Hematopoietic multipotent progenitor cell (in vitro differentiated cells): ENCODE results near the gene ZNF583. TPM values are rescaled to one million over a fixed set of nuclear protein-coding genes. Genes with fewer than 3 reads are reported as not detected.

Experiments
- DNase-seq, 3 donors: peaks; one replicate each; pipeline ENCODE4 v3.0.0-alpha.2; 2011 to 2015; ENCODE audit warnings: low read depth in 2 of 3, low spot score in 2 of 3
- total RNA-seq: library from RNA; depleted of rRNA; stranded (reverse); fragments of >200 nt; gene quantifications from one replicate; pipeline ENCODE4 v1.2.3, GENCODE V29; 2012

Gene ZNF583
- 3.5 TPM for total RNA-seq

DNA sequence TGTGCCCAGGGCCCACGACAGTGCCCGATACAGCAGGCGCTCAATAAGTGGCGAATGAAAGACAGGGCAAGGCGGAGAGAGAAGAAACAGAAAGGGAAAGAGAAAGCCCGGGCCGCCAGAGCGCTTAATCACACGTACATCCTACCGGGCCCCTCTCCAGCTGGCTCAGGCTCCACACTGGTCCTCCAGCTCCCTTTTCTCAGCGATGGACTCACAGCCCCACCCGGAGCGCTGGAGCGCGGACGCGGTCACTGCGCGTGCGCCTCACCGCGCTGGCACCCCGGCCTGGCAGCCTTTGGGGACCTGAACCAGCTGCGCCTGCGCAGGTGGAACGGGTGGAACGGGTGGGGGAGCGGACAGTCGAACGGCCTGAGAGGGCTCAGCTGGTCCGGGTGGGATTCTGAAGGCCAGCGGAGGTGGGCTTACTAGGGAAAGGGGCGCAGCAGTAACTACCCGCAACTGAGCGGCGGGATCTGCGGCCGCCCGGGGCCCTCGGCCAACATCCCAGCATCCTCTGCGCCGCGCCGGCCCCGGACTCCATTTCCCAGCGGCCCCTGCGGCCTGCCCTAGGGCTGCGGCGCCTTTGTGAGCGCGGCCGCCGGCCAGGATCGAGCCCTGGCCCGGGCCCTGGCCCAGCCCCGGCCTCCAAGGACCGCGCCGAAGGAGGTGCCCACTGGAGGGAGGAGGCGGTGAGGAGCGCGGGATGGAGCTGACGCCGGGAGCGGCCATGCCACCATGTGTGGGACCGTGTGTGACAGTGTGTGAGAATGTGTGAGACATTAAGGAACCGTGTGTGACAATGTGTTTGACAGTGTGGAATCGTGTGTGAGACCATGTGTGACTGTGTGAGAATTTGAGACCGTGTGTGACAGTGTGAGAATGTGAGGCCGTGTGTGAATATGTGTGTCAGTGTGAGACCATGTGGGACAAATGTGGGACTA is at the start of gene ZNF583:
TSS of gene ZNF583 (plus strand) at position 569 of the 941 bp plus-strand sequence. CDS start 2,783 bp downstream, outside the sequence.
- peak; percentile 90 to 96 (median 94) for DNase-seq

DNA sequence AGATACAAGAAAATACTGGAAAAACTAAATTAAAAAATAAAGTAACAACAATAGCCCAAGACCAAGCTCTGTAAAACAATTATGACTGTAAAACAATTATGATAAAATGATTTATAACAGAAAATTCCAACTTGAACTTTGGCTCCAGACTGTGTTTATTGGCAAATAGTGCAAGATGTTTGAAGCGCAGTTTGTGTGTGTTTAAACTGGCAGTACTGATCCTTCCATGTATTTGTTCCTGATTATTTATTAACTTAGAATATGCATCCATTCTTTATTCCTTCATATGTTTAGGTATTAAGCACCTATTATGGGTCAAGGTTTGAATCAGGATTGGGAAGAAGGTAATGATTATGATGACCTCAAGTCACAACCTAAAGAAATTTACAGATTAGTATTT is 48.6 kb upstream of the ZNF583 start:
- DNase-seq = no peak

DNA sequence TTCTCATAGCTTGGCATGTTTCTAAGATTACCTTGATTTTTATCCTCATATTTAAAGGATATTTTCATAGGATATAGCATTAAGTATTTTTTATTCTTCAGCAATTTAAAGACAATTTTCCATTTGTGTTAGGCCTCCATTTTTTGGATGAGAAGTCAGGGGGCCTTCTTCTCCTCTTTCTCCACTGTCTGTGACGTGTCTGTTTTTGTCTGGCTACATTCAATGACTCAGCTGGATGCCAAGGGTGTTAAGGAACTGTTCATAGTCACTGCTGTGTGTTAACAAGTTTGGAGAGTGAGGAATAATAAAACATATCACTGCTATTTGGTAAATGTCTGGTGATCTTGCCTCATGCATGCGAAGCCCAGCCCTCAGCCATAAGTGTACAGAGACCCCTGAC is 47.2 kb upstream of the ZNF583 start:
- DNase-seq = no peak

DNA sequence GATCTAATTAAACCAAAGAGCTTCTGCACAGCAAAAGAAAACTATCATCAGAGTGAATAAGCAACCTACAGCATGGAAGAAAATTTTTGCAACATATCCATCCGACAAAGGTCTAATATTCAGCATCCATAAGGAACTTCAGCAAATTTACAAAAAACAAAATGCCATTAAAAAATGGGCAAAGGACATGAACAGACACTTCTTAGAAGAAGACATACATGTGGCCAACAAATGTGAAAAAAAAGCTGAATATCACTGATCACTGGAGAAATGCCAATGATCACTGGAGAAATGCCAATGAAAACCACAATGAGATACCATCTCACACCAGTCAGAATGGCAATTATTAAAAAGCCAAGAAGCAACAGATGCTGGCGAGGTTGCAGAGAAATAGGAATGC is 43.3 kb upstream of the ZNF583 start:
- no peak for DNase-seq

DNA sequence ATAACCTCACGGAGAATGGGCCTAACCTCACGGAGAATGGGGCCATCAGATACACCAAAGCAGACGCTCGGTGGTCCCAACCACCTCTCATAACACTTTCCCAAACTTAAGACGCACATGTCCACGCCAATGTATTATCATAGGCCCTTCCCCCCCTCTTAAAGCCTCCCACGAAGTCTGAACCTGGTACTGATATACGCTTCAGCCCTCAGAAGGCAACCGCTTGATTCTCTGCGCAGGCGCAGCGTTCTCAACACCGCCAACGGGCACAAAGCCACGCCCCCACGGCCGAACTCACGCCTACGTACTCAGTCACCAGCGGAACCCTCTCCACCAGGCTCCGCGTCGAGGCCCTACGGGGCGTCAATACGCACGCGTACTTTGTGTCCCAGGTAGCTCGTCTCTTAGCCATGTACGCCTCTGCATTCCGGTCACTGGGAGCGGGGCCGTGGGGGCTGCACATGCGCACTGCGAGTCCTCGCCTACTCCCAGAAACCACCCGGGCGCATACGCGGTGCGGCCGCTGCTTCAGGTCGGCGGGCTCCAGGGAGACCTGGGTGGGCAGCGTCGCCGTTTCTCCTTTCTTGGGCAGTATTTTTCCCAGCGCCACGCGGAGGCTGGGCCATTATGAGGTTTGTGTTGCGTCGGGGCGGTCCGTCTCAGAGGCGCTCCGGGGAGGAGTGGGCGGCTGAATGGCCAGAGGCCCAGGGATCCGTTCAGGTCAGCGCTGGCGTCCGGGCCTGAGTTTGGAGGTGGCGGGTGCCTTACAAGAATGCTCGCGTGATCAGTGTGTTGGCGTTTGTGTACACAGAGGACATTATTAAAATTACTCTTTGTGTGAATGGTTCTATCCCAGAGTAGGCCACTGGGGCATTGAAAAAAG is 36.1 kb upstream of the ZNF583 start:
- peak; percentile 25 to 96 (median 90) for DNase-seq

DNA sequence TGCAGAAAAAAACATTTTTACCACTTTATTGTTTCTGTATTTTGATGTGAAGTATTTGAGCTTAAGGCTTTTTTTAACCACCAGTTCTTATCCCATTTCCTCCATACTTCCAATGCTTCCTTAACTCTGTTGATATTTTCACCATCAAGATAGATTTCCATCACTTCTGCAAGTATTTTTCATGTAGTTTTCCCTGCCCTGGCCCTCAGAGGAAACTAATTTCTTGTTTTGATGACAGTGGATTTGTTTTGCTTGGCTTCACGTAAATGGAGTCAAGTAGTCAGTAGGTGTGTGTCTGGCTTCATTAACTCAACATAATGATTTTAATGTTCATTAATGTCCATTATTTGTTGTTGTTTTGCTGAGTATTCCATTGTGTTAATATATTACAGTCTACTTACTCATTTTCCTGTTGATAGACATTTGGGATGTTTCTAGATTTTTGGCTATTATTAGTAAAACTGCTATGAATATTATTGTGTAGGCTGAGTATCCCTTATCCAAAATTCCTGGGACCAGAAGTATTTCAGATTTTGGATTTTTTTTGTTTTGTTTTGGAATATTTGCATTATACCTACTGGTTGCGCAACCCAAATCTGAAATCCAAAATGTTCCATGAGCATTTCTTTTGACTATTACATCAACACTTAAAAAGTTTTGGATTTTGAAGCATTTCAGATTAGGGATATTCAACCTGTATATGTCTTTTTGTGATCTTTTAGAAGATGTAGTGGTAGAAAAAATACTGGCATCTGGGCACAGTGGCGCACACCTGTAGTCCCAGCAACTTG is 34.1 kb upstream of the ZNF583 start:
- DNase-seq = no peak

DNA sequence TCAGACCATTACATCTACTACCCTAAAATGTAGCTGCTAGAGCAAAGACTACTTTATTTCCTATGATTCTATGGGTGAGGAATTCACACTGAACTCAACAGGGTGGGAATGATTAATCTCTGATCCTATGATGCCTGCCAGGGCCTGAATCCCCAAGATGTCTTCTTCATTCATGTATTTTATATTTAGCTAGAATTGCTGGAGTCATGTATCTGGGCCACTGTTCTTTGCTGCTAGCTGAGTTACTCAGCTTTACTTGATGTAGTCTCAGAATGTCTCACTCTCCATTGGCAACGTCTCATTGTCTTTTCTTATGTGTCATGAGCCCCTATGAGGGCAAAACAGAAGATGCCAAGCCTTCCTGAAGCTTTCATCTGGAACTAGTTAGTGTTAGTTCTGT is 31.9 kb upstream of the ZNF583 start:
- DNase-seq = no peak

DNA sequence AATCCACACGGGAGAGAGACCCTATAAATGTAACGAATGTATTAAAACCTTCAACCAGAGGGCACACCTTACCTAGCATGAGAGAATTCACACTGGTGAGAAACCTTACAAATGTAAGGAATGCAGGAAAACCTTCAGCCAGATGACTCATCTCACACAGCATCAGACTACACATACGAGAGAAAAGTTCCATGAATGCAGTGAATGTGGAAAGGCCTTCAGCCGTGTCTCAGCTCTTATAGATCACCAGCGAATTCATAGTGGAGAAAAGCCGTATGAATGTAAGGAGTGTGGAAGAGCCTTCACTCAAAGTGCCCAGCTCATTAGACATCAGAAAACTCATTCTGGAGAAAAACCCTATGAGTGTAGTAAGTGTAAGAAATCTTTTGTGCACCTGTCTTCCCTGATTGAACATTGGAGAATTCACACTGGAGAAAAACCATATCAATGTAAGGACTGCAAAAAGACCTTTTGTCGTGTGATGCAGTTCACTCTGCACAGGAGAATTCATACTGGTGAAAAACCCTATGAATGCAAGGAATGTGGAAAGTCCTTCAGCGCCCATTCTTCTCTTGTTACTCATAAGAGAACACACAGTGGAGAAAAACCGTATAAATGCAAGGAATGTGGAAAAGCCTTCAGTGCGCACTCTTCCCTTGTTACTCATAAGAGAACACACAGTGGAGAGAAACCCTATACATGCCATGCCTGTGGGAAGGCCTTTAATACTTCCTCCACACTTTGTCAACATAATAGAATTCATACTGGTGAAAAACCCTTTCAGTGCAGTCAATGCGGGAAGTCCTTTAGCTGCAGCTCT is 26.8 kb upstream of the ZNF583 start:
- no peak for DNase-seq

DNA sequence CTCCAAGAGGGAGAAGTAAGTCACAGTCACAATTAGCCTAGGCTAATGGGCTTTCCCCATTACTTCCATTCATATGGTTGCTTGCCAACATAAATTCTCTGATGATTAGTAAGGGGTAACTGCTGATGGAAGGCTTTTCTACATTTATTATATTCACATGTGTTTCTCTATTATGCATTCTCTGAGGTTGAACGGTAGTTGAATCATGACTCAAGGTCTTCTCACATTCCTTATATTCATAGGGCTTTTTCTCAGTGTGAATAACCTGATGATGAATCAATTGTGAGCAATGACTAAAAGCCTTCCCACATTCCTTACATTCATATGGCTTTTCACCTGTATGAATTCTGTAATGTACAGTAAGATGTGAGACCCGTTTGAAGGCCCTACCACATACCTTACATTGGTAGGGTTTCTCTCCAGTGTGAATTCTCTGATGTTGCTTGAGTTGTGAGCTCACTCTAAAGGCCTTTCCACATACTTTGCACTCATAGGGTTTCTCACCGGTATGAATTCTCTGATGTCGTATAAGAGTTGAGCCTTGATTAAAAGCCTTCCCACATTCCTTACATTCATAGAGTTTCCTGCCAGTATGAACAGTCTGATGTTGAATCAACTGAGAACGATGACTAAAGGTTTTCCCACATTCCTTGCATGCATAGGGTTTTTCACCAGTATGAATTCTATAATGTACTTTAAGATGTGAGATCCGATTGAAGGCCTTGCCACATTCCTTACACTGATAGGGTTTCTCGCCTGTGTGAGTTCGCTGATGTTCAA is 20.1 kb upstream of the ZNF583 start:
- no peak for DNase-seq

DNA sequence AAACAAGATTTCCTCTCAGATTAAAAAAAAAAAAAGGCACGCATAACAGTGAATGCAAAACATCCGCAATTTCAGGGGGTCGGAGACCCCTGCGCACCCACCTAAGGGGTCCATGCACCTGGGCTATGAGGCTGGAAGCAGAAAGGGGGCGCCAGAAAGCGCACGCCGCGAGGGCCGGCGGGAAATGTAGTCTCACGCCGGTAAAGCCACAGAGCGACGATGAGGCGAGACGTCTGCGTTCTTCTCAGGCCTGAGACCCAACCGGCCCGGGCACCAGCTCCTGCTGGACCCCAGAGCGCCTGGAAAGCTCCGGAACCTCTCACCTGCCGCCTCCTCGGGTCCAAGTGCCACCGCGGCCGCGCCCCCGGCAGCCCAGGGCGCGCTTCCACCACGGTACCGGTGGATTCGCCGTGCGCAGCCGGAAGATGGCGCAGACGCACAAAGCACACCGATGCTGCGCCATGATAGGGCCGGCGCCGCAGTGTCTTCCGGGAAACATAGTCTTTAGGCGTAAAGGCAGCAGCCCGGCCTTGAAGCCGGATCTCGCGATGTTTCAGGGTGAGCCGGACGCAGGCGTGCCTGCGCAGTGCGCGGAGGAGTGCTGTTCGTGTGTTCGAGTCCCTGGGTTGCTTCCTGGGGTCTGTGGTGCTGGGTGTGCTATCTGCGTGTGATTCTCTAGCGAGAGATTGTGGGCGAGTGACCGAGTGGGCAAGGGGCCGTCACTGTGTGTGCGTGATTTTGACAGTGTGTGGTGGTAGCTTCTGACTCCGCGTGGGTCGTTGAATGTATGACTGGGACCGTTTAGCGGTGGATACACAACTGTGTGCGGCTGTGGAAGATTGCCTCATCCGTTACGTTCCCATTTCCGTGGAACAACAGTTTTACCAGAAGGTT is 10.8 kb upstream of the ZNF583 start, which contains the start of gene ZNF582:
TSS of gene ZNF582 (minus strand) at position 416 of the 894 bp plus-strand sequence. CDS start 1,782 bp downstream, outside the sequence.
- peak; percentile 74 to 99 (median 97) for DNase-seq

DNA sequence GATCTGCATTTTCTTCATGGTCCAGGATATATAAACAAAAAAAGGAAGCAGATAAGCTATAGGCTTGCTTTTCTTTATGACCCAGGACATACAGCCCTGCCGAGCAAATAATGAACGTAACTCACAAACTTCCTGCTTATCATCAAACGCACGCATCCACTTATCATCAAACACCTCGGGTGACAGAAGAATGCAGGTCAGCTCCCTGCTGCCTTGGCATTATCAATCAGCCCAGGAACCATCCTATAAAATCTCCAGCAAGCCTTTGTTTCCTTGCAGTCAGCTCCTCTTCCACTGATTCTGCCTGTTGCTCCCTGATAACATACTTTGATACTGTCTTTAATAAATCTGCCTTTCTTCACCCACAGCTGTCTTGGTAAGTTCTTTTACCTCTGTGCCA is 5.3 kb upstream of the ZNF583 start:
- no peak for DNase-seq

DNA sequence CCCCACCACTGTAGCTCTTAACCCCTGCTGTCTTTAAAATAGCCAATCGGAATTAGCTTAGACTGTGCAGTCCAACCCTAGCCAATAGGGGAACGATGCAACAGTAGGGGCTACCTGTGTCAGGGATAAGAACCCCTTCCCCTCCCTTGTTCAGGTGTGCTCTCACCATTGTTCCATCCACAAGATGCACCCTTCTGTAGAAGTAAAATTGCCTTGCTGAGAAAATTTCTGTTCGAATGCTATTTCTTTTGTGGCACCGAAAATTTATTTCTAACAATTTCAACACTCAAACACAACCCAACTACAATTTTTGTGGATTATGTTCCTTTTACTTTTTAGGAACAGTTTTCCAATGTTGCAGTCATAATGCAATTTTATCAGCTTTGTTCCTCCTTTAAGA is 3.6 kb upstream of the ZNF583 start:
- DNase-seq = peak in 1 of 3 donors; percentile 7

DNA sequence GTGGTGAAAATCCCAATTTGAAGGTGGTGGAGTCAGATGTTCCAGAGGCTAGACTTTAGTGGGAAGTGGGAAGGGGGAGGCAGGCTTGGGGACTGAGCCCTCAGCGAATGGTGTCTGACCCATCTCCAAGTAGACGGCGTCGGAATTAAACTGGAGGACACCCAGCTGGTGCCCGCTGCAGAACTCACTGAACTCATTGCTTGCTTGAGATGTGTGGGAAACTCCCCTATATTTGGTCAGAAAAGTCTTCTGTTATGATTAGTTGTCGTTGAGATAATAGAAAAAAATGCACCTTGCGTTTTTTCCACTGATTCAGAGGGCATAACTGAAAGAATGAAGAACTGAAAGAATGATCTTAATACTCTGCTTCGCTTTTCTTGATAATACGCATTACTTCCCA is 871 bp upstream of the ZNF583 start:
- no peak for DNase-seq

DNA sequence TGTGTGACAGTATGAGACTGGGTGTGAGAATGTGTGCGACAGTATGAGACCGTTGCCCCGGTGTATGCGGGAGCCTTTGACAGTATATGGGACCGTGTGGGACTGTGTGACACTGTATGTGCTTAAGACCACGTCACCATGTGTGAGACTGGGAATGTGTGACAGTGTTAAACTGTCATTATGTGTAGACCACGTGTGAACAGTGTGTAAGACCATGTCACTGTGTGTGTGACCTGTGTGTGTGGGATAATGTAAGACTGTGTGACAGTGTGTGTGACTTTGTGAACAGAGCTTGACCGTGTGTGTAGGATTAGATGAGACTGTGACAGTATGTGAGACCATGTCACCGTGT is 549 bp downstream of the ZNF583 start:
- no peak for DNase-seq

DNA sequence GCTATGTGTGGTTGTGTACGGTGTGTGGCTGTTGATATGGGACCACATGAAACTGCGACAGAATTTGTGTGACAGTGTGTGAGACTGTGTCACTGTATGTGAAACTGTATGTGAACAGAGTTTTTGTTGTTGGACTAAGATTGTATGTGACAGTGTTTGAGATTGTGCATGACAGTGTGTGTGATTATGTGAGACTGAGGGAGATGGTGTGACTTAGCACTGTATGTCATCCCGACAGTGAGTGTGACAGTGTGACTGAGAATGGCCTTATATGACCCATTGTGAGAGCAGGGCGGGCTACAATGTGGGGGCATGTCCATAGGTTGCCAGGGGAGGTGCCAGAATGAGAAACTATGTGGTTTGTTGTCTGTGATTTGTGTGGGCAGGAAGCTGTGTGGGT is 930 bp downstream of the ZNF583 start:
- DNase-seq = peak in 1 of 3 donors; percentile 9

DNA sequence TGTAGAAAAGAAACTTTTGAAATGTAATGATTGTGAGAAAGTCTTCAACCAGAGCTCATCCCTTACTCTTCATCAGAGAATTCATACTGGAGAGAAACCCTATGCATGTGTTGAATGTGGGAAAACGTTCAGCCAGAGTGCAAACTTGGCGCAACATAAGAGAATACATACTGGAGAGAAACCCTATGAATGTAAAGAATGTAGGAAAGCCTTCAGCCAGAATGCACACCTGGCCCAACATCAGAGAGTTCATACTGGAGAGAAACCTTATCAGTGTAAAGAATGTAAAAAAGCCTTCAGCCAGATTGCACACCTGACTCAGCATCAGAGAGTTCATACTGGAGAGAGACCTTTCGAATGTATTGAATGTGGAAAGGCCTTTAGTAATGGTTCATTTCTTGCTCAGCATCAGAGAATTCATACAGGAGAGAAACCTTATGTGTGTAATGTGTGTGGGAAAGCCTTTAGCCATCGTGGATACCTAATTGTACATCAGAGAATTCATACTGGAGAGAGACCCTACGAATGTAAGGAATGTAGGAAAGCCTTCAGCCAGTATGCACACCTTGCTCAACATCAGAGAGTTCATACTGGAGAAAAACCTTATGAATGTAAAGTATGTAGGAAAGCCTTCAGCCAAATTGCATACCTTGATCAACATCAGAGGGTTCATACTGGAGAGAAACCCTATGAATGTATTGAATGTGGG is 19.3 kb downstream of the ZNF583 start:
- DNase-seq = peak in 1 of 3 donors; percentile 6

DNA sequence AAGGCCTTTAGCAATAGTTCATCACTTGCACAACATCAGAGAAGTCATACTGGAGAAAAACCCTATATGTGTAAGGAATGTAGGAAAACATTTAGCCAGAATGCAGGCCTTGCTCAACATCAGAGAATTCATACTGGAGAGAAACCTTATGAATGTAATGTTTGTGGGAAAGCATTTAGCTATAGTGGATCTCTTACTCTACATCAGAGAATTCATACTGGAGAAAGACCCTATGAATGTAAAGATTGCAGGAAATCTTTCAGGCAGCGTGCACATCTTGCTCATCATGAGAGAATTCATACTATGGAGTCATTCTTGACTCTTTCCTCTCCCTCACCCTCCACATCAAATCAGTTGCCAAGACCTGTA is 19.8 kb downstream of the ZNF583 start:
- no peak for DNase-seq
